ENCODE data around the gene KCNQ1.

The KCNQ1 gene

DNA sequence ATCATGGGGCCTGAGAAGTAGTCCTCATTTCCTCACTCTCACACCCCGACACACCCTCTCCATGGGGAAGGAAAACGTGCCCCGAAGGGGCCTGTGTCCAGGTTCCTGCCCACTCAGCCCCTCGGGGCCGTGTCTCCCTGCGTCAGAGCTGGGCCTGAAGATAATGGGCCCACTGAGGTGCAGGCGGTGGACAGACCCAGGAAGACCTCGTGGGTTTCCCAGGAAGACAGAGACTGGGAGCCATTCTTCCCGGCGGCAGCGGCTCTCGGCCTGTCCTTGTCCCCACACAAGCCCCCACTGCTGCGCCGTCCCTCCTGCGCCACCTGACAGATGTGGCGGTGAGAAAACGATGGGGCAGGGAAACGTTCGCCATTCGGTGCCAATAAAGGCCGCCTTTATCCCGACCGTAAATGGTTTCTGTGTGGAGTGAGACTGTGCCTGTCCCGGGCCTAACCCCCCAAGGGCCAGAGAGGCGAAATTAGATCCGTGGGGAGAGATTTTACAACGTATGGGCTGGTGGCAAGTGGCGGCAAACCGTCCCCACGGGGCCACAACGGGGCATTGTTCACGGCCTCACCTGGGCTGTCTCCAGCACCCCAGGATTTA is 351.8 kb downstream of the KCNQ1 start:
- no peak for DNase-seq (ENCODE audit: low spot score)

DNA sequence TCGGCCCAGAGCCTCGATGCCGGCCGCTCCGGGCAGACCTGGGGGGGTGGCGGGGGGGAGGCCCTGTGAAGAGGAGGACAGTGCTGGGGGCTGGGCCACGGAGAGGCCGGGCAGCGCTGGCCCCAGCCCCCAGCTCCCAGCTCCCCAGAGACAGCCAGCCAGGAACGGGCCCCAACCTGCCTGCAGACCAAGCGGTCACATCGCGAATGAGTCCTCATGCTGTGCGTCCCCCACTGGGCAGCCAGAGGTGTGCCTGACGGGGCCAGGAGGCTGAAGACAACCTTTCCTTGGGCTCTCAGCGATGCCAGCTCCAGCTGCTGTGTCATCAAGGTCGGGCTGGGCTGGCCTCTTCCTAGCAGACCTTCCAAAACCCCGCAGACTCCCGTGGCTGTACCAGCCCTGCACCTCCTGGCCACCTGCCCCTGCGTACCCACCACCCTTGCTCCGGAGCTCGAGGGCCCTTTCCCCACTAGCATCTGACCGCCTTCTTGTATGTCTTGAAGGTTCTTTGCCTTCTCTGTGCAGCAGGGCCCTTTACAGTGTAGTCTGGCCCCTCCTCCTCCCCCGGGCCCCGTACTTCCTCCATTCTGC is 352.4 kb downstream of the KCNQ1 start:
- DNase-seq (ENCODE audit: low spot score), result no peak

DNA sequence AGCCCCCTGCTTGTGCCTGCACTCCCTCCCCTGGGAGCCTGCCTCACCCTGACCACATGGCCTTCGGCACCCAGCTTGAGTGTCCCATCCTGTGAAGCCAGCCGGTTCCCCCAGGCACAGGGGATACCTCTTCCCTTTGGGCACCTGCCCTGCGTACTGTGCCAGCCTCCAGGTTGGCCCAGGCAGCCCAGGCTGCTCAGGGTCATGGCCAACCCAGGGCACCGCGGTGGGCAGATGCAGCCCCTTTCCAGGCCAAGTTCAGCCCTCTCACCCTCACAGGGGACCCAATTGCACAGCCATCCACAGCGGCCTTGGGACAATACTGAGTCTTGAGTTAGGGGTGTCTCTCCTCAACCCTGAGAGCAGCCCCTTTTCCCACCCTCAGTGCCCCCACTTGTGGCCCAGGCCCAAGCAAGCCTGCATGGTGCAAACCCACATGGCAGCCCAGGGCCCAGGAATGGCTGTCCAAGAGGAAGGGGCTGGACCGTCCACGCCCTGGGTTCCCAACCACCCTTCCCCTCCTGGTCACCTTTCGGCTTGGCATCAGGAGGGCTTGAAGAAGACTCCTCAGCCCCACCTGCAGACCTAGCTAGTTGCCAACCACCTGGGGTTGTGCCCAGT is 353.0 kb downstream of the KCNQ1 start:
- no peak for DNase-seq (ENCODE audit: low spot score)

DNA sequence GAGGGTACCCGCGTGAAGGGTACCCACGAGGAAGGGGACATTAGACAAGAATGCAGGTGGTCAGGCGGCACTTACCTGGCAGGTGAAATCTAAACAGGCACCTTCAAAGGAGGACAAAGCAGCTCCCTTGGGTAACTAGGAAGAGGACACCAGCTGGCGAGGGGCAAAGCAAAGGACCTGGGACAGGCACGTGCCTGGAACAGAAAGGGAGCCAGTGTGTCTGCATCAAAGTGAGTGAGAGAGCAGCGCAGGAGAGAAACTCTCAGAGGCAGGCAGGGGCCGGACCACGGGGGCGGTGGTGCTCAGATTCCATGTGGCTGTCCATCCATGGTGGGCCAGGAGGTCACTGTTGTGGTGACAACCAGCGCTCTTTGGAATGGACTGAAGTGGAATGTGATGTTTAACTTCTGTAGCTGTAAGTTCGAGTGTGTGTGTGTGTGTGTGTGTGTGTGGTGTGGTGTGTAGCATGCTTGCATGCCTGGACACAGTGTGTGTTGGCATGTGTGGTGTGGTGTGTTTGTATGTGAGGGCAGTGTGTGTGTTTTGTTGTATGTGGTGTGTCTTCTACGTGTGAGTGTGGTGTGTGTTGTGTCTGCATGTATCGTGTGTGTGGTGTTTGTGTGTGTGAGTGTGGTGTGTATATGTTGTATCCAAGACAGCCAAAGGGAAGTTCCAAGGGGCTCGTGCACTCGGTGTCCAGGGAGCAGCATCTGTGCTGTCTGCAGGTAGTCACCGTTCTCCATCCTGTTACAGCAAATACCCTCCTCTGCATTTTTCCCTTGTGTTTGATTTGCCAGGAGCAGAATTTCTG is 354.3 kb downstream of the KCNQ1 start:
- no peak for DNase-seq (ENCODE audit: low spot score)

DNA sequence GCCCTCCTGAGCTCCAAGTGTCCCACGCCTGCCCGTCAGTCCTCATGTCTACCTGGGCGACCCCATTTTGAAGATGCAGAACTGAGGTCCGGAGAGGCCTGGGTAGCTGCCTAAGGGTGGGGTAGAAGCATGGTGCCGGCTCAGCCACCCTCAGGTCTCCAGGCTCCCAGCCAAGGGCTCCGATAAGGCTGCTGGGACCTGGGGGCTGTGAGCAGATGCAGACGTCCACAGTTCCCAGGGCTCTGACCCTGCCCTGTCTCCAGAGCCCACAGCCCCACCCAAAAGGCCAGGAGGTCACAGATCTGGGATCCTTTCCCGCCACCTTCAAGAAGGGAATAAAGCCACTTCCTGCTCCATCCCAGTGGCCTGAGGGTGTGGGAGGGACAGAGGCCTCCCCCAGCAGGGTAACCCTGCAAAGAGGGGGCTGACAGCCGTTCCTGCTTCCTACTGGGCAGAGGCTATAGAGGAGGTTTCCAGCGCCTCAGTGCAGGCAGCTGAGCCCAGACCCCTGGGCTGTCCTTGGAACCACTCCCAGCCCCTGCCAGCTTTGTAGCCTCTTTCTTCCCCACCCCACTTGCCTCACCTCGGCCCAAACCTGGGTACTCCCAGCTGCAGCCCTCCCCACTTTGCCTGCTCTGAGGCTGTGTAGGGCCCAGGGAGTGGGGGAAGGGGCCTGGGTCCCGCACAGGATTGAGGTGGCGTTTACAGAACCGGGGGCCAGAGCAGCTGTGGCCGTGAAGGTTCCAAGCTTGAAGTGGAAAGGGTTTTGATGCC is 355.3 kb downstream of the KCNQ1 start:
- DNase-seq (ENCODE audit: low spot score), result no peak

DNA sequence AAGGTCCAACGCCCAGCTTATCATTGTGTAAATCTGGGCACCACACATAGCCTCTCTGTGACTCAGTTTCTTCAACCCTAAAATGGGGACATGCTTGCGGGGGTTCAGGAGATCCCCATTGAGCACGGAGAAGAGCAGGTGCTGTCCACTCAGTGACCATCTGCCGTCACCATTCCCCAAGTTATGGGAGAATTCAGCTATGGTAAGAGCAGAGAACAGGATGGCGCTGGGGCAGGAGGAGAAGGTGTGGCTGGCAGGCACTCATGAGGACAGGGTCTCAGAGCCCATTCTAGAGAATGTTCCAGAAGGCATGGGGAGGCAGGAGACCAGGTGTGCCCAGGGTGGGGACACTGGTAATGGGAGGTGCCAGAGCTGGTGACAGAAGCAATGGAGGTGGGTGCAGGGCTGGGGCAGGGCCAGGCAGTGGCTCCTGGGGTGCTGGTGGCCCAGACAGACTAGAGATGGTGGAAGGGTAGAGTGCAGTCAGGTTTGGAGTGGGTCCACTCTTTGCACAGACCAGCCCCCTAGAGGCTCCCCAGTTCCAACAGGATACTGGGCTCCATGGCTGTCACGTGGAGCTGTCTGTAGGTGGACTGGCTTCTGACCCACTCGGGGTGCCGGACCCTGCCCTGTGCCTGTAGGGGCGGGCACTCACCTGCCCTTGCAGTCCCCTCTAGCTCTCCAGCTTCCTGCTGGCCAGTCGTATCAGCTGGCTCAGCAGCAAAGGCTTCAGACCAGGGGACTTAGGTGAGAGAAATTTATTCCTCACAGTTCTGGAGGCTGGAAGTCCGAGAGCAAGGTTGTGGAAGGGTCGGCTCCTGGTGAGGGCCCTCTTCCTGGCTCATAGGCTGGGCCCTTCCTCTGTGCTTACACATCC is 356.1 kb downstream of the KCNQ1 start:
- DNase-seq (ENCODE audit: low spot score), result no peak

DNA sequence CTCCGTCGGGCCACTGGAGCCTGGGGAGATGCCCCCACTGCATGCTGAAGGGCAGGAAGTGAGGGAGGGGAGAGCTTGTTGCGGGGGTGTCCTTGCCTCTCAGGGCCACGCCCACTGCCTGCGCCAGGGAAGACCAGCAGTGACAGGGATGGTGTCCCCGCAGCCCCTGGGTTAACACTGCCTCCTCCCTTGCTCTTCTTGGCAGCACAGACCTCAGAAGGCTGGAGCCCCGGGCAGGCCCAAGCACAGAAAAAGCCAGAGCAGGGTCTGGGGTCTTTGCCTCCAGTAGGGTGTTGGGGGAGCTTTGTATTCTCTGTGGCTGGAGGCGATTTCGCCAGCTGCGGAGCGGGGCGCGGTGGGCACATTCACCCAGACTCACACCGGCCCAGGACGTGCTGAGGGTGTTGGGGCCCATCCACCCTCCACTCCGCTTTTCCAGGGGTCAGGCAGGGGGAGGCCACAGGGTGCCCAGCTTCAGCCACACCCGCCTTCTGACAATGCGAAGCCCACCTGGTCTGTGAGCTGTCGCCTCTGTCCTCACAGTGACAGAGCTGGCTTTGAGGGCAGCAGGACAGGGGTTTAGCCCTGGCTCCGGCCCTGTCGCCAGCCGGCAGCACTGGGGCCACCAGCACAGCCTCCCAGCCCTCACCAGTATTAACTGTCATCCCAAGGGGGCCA is 357.0 kb downstream of the KCNQ1 start:
- DNase-seq (ENCODE audit: low spot score), result no peak

DNA sequence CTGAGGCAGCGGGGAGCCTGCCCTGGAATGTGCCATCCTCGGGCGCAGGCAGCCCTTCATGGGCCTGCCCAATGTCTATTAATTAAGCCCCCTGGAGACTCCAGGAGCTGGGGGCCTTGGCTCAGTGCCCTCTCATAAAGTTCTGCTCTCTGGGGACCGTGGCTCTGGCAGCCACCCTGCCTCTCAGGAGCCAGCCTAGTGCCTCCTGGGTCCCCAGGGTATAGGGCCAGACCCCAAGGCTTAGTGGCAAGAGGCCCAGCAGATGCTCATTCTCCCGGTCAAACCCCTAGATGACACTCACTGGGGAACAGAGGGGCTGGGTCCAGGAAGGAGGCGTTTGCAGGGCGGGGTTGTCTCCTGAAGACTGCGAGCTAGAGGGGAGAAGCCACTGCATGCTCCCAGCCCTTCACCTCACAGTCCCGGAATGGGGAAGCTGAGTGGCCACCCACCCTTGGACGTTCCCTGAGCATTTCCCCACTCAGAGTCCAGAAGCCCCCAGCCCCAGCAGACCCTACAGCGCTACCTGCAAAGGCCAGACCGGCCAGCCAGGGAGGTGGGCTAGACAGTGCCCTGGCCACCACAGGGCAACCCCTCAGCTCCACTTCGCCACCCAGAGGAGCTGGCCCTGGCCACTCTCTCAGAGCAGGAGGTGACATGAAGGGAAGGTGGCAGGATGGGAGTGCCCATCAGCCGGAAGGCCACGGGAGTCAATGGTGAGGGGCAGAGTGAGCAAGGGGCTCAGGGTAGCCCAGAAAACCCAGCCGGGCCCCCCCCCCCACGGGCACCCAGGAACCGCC is 357.8 kb downstream of the KCNQ1 start:
- no peak for DNase-seq (ENCODE audit: low spot score)

DNA sequence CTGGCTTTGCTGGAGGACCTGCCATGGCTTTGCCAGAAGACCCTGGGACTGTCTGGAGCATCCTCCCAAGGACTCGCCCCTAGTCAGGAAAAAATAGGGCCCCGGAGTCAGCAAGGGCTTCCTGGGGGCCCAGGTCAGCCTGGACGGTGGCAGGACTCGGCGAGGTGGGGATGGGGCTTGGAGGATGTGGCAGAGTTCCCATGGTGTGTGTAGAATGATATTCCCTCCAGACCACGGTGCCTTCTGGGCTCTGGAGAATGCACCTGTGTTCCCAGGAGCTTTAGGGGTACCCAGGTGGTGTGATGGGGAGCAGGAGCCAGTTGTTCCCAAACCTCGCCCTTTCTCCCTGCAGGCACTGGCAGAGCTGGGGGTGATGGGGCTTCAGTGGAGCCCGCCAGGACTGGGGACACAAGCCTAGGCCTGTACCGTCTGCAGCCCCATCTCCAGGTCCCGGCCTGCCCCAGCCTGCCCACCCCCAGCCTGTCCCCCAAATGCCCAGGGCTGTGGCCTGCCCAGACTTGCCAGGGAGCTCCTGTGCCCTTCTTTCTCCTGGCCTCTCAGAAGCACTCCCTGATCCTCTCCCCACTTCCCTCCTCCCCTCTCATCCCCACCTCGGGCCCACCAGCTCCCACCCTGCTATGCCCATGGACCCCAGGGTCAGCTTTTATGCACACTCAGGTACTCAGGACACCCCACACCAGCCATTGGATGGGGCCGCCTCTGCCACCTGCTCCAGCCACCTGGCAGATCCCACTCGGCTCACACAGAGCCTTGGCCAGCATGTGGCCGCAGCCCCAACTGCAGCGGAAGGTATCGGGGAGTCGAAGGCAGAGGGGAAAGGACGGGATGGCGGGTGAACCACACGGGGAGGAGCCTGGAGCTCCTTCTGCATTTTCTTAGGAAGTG is 358.6 kb downstream of the KCNQ1 start:
- DNase-seq (ENCODE audit: low spot score), result no peak

DNA sequence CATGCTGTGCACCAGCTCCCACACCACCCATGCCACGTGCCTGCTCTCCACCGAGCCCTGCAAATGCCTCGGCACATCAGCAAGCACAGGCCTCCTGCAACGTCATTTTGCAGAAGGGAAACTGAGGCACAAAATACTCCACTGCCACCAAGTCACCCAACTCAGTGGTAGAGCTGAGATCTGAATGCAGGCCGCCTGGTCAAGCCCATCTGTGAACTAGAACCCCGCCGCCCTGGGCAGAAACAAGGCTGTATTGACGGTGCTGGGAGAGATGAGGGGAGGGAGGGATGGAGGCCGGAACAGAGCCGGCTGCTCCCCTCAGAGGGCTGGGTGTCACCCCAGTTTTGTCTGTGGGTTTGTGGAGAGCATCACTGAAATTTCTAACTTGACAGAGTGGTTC is 359.4 kb downstream of the KCNQ1 start:
- no peak for DNase-seq (ENCODE audit: low spot score)

DNA sequence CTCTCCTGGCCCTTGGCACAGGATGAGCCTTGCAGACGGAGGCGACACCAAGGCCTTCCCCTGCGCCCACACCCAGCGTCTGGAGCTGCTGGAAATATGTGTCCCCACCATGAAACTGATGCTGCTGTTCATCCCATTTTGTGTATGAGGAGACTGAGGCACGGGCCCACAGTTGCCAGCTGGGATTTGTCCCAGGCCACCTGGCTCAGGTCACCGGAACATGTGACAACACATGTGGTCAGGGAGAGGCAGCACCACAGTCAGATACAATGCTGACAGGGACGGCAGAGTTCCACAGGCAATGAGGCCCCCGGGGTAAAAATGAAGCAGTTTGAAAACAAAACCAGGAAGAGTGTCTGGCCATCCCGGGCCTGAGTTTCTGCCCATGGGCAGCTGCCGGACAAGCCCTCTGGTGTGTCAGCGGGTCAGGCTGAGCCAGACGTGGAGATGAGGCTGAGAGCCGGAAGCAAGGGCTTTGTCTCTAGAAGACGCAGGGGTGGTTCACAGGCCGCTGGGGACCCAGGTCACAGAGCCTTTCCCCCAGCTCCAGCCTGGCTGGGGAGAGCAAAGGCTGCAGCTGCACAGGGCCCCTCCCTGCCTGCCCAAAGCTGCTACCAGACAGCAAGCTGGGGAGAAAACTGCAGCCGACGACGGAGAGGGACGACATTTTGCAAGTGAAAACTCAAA is 360.0 kb downstream of the KCNQ1 start:
- DNase-seq (ENCODE audit: low spot score), result no peak

DNA sequence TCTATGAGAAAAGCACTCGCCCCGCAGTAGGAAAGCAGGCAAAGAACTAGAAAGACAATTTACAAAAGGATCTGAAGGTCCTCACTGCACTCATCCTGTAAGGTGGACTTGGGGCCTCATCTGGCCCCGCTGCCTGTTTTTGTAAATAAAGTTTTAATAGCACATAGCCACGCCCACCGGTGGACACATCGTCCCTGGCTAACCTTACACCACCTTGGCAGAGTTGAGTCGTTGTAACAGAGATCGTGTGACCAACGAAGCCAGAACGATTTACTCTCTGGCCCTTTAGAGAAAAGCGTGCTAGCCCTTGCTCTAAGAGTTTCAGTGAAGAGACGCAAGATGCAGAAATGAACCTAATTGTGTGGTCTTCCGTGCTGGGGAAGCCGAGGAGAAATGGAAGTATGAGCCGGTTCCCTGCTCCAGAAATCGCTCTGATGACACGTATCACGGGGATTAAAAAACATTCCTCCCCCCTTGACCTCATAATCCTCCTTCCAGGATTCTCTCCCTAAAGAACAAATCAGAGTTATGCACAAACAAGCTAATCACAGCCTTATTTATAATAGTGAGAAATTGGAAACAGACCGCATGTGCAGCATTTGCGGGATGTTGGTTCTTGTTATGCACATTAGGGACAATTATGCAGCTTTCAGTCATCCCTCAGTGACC is 360.7 kb downstream of the KCNQ1 start:
- DNase-seq (ENCODE audit: low spot score), result no peak

DNA sequence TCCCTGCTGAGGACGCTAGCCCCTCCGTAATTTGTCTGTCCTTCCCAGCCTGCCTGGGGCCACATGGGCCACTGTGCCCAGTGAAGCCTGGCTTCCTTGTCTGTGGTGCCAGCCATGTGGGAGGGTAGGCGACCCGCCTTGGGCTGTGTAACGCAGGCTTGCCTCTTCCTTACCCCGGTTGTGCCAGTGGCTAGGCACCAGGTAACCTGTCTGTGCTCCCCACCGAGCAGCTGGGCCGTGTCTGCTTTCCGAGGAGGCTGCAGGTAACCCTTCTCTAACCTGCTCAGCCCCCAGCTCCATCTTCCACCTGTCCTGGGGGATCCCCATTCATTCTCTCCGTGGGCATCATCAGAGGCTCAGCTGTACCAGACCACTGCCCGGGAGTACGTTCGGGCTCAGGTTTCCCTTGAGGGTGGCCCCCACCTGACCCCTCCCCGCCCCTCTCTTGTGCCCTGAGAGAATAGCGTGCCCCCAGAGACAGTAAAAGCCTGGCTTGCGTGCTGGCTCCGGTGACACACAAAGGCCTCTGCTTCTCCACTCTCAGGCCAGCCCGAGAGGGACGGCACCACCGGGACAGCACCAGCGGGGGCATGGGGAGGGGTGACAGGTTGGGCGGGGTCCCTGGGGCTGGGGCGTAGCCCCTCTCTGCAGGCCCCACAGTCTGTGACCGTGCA is 361.7 kb downstream of the KCNQ1 start:
- no peak for DNase-seq (ENCODE audit: low spot score)

DNA sequence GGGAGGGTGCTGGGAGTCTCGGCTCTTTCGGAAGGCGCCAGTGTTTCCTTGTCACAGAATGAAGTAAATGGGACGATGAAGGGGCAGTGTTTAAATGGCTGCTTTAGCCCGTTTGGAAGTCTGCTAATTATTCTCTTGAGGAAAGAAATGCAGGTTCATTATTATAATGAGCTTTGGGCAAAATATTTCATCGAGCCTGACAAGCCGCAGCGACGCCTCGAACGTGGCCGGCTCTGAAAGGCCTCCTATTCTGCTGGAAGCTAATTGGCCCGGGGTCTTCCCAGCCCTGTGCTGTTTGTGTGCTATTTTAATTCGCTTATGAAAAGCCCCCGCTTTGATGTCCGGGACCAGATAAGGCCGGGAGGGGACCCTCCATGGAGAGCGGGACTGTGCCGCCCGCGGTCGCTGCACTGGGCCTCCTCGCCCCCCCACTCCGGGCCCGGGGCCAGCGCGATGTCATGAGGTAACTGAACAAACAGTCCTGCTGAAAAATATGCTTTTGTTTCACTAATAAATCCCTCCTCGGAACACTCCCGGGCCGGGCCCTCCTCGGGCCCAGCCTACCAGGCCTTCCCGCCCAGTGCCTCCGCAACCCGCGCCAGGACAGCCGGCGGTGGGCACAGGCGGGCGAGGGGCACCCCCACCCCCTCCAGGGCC is 362.3 kb downstream of the KCNQ1 start:
- DNase-seq (ENCODE audit: low spot score), result no peak

DNA sequence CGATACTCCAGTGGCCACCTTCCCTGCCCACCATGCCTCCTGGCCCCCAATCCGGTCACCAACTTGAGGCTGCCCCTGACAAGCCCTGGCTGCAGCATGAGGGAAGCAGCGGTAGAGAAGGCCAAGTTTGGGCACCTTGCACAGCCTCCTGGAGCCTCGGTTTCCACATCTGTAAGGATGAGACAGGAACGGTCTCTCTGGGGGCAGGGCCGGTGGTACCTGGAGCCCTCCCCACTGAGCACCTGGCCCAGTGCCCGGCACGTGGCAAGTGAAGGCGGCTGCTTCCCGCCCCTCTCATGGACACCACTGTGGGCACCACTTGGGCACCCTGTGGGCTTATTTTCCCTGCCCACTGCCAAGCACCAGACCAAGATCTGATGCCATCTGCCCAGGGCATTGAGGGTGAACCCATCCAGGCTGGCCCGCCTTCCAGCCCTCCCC is 363.0 kb downstream of the KCNQ1 start:
- DNase-seq (ENCODE audit: low spot score), result no peak

Measured in AG08395 (cell line).